NCI-H69 (cell line): Measurements from ENCODE around the gene NUP98.

Experiments used
- DNase-seq: peaks from one replicate; lab custom pipeline; 2025; lab: John Stamatoyannopoulos, UW

NUP98 gene

DNA sequence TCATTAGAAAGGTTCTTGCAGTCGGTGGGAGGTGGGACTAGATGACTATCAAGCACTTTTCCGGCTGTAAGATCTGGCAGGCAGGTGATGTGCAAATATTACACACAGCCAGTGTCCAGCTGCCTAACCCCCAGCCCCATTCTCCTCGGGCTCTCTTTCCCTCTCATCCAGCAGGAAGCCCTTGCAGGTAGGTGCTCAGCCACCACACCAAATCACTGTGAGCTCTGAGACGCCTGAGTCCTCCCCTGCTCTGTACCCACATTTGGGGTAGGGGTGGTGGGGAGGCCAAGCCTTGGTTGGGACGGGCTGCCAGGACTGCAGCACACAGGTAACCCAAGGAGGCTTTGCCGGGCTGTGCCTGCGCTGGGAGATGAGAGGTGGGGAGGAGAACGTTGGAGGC lies 156.2 kb downstream of the NUP98 start:
- no peak for DNase-seq

DNA sequence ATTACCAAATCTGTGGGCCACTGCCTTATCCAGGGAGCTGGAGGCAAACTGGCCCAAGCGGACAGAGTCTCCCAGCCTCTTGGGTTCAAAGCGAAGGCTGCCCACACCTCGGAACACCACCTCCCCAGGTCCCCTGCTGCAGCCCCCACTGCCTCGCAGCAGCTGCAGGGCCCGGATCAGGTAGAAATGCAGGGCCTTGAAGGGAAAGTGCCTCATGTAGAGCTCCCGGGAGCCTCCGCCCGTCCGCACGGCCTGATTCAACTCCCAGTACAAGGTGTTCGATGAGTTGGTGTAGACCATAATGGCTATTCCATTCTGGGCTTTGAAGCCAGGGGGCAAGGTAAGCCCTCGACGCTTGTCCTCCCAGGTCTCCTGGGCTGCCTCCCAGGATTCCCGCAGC lies 157.5 kb downstream of the NUP98 start:
- no peak for DNase-seq

DNA sequence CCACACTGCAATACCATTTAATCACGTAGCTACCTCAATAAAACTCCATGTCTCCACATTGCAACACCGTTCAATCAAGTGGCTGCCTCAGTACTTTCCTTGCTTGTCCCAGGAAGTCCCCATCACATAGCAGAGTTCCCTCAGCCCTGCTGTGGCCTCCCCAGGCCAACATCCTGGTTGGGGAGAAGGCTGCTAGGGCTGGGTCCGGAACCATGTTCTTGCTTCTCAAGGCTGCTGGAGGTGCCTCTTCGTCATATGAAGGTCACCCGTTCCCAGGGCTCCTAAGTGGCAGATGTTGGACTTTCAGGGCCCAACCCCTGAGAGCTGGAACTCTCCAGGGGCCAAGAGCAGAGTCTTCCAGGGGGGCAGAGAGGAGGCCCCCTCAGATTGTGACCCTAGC lies 158.8 kb downstream of the NUP98 start:
- DNase-seq = no peak

DNA sequence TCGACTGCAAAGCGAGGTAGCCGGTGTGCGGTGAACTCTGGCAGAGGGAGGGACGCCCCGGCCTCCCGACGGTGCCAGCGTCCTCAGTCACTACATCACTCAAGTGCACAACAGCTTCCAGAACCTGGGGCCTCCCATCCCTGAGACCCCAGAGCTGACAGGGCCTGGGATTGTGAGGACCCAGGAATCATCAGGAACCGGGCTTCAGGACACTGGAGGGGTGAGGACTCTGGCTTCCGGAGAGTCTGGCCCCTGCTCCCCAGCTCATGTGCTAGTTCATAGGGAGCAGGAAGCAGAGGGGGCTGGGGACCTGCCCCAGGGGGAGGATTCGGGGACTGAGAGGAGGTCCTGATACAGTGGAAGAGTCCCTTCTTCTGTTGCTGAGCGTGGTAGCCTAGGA lies 160.2 kb downstream of the NUP98 start:
- DNase-seq = no peak

DNA sequence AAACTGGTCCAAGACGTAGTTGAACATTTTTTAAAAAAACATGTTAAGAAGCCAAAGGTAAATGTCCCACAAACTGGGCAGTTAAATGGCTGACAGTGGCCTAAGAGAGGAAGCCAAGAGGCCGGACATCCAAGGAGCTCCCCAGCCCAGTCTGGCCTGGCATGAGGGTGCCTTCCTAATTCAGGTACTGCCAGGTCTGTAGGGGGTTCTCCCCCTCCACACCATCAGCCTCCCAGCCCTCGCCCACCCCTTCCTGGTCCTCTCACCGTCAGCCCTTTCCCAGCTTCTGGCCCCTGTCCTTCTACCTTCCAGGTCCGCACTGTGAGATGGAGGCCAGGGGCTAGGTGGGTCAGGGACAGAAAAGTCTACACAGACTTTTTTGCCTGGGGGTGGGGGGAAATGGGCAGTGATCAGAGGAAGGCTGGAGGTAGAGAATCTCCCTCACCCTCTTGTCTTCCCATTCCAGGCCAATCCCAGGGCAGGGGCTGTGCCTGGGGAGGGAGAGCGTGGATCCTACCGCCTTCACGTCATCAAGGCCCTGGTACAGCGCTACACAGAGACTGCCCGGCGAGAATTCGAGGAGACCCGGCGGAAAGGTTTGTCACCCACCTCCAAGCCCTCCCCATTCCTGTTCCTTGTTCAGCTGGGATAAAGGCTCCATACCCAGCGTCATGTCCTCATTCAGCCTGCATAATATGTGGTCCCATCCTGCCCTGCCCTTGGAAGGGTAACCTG lies 161.5 kb downstream of the NUP98 start:
- no peak for DNase-seq

DNA sequence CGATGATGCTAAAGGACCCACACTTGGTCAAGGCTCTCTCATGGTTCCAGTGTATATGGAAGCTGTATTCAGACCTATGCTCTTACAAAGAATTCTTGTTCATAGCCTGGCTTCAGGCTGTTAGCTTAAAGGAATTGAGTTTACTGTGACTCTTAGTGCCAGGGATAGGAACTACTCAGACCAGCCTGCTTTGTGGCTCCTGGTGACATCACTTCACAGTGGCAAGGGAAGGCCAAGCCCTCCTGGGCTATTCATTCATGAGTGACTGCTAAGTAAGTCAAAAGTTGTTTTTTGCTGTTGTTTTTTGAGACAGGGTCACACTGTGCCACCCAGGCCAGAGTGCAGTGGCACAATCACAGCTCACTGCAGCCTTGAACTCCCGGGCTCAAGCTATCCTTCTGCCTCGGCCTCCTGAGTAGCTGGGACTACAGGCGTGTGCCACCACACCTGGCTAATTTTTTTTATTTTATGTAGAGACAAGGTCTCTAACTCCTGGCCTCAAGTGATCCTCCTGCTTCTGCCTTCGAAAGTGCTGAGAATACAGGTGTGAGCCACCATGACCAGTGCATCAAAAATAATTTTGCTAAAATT lies 165.2 kb downstream of the NUP98 start:
- DNase-seq = no peak

DNA sequence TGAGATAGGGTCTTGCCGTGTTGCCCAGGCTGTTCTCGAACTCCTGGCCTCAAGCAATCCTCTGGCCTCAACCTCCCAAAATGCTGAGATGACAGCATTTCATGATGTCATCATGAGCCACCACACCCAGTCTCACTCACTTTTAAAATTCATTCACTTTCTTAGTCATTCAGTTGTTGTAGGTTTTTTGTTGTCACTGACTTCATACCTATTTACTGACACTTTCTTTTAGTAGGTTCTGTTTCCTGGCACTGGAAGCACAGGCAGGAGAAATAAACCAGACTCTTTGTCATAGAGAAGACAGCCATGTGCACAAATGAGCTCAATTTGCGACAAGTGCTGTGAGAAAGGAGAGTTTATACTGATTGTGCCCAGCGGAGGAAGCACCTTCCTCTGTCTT lies 166.0 kb downstream of the NUP98 start:
- DNase-seq = no peak

DNA sequence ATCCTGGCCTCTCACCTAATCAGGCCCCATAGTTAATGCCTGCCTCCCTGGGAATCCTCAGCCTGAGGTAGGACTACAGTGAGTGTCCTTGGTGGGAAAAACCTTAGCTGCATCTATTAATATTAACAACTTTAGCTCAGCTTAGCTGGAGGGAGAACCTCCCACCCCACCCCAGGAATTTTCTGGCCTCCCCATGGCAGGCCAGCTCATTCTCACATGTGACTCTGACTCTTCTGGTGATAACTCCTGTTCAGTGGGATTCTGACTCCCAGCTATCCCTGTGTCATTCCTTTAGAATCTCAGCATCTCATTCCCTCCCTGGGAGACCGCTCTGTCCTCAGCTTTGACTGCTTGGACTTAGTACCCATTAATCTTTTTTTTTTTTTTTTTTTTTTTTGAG lies 170.1 kb downstream of the NUP98 start:
- no peak for DNase-seq

DNA sequence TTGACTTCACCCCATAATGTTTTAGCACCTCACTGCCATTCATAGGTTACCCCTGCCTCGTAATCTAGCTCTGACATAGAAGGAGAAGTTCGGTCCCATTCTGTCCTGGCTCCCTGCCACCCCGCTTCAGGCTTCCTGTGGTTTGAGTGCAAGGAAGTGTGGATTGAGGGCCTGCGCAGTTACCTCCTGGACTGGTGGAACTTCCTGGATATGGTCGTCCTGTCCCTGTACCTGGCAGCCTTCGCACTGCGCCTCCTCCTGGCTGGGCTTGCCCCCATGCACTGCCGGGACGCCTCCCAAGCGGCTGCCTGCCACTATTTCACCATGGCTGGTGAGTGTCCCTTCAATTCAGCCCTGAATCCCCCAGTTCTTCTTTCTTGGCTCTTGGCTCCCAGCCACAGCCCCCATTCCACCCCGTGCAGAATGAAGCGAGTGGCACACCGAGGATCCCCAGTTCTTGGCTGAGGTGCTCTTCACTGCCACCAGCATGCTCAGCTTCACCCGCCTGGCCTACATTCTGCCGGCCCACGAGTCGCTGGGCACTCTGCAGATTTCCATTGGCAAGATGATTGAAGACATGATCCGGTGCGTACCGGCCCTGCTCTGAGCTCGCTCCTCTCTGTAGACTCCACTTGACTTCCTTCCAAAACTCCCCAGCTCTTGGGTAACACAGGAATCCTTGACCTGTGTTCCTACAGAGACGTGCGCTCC lies 170.9 kb downstream of the NUP98 start:
- no peak for DNase-seq
